GM21723 (cell line): ENCODE results near the gene PCNX1.
"Not testable (repeated sequence)": the region's sequence is repeated elsewhere in the genome, so short reads cannot be mapped to it uniquely, and the experiment has no call there.

Experiments
- ATAC-seq: cut with Tn5 transposase; IDR thresholded peaks from one replicate; pipeline ENCODE4 v1.9.1; 2021; ENCODE audit warnings: mild to moderate bottlenecking, moderate library complexity; ENCODE audit not compliant: unreplicated experiment

Gene PCNX1

DNA sequence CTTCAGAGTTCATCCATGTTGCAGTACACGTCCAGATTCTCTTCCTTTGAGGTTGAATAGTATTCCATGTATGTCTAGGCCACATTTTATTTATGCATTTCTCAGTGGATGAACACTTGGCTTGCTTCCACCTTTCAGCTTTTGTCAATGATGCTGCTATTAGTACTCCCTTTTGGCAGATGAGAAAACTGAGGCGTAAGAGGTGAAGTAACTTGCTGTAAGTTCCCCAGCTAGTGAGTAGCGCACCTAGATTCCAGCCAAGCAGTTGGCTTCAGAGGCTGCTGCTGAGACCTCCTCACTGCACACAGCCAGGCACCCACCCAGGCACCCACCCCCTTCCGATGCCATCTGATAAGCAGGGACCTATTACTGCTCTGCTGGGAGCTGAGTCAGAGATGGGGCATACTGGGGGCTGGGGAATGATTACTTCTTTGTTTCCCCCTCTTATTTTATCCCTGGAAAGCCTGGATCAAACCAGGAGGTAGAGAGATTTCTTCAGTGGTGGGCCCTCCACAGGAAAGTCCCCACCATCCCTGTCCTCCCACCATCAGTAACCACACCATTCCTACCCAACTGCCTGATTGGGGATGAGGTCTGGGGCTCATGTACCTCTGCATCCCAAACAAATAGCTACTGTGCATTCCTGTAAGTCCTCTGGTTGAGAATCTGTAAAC is 234.6 kb downstream of the PCNX1 start:
- ATAC-seq, result no peak

DNA sequence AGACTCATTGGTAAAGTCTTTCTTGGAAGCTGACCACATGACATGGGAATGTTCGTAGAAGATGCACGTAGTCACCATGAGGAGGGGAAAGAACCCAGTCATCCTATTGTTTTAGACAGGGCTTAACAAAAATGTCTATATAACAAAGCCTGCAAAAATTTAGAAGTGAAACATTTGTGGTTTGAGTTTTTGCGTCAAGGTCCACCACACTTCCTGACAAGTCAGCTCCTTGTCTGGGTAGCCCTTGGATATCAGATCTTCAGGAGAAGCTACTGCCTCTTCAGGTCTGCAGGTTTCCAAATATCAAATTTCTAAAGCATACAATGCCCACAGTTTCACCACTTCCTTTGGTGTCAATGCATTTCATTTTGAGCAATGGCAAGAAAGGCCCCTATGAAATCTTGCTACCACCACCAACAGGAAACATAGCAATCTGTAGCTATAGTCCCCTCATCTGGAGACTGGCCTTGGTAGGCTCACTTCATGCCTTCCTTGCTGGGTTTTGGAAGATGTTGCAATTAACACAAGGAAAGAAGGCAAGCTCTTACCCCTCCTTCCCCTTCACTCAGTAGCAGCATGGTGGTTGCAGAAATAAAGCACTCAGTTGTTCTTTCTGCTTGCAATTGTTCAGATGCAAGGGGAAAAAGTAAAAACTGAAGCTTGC is 235.2 kb downstream of the PCNX1 start:
- ATAC-seq, result no peak

DNA sequence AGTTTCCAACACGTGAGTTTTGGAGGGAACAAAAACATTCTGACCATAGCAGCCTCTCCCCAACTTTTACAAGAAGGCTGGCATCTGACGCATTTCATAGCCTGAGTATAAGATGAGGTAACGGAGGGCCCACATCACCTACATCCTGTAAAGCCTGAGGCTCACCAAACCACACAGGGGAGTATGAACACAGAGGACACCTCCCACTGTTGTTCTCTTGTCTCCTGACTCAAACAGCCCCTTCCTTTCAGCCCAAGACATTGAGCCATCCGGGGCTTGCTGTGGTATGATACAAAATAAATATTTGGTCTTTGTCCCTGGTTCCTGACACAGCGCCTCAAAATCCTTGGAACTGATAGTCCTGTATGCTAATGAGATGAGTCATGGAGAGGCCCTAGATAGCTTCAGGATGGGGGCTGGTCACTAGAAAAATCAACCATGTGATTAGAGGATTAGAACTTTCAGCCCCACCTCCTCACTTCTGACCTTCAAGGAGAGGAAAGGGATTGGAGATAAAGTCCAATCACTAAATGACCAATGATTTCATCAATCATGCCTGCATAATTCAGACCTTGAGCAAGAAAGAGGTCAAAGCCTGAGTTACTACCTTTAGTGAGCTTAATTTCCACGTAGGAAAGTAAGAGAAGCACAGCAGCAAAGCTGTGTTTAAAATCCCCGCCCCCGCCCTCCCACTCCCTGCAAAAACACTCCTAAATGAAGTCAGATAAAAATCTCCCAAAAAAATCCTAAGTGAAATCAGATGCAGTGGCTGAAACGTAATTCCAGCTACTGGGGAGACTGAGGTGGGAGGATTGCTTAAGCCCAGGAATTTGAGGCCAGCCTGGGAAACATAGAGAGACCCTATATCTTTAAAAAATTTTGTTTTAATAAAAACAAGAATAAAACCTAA is 236.4 kb downstream of the PCNX1 start:
- no peak for ATAC-seq

DNA sequence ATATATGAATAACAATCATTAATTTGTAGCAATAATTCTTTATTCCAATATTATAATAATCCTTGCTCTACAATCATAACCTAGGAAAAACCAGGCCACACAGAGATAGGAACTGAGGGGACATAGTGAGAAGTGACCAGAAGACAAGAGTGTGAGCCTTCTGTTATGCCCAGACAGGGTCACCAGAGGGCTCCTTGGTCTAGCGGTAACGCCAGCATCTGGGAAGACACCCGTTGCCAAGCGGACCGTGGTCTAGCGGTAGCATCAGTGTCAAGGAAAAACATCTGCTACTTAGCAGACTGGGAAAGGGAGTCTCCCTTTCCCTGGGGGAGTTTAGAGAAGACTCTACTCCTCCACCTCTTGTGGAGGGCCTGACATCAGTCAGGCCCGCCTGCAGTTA is 240.1 kb downstream of the PCNX1 start:
- not testable (repeated sequence) for ATAC-seq

DNA sequence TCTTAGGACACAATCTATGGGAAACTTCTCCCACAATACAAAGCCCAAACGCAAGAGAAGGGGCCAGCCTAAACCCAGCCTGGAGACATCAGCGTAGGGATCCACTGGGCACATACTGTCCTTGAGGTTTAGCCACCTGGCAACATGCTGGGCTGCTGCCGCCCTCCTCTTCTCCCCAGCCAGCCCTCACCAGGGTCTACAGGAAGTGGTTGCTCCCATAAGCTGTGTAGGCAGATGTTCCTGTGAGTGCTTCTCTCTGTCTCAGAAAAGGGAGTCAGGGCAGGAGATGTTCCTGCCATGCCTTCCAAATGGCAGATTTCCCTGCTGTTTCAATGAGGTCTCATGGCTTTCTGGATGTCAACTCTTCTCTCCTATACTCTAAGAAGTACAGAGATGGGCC is 241.4 kb downstream of the PCNX1 start:
- no peak for ATAC-seq

DNA sequence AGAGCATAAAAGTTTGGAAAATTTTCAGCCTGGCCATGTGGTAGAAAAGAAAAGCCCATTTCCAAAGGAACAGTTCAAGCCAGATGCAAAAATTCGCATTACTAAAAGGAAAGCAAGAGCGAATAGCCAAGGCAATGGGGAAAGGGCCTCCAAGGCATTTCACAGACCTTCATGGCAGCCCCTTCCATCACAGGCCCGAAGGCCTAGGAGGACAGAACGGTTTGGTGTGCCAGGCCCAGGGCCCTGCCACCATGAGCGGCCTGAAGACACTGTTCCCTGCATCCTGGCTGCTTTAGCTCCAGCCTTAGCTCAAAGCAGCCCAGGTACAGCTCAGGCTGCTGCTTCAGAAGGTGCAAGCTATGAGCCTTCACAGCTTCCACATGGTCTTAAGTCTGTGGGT is 243.5 kb downstream of the PCNX1 start:
- ATAC-seq, result no peak

DNA sequence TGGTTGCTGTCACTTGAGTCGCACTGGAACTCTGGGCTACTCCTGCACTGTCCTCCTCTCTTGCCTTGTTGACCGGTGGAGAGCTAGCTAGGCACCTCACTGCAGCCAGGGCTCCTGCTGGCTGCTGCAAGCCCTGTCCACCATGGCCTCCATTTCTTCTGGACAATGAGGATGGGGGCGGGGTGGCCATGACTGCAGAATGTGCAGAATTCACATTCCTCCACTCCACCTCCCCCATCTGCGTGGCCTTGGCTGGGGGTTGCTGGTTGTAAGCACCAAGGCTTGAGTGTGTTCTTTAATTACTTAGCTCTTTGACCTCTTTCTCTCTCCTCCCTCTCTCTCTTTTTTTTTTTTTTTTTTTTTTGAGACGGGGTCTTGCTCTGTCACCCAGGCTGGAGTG is 248.5 kb downstream of the PCNX1 start:
- no peak for ATAC-seq

DNA sequence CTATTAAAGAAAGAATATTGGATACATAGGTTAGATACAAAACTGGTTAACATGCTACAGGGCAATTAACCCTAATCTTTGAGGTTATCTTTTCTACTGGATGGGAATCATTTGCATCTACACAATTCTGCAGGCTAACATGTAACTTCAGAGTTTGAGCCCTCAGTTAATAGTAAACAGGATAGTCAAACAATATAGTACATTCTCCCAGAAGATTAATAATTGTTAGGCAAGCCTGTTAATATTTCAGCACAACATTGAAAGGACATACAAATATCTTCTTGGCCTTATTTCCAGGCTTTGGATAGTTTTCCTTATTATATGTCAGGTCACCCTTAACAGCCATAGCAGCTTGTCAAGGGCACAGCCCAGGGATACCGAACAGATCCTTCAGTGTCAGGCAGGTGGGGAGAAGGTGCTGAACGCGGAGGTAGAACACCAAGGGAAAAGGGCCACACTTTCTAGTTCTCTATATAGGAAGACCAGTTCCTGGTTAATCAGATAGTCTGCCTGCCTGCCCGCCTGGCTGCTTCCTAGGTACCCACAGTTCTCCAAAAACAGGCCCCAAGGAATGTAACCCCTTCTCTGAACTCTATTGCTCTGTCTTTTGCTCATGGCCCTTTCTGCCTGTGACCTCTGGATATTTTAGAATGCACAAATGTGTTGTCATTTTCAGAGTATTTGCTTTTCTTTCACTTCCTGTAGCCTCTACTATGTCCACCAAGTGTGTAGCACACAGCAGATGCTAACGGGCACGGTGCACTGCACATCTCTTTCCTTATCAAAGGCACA is 256.0 kb downstream of the PCNX1 start:
- no peak for ATAC-seq

DNA sequence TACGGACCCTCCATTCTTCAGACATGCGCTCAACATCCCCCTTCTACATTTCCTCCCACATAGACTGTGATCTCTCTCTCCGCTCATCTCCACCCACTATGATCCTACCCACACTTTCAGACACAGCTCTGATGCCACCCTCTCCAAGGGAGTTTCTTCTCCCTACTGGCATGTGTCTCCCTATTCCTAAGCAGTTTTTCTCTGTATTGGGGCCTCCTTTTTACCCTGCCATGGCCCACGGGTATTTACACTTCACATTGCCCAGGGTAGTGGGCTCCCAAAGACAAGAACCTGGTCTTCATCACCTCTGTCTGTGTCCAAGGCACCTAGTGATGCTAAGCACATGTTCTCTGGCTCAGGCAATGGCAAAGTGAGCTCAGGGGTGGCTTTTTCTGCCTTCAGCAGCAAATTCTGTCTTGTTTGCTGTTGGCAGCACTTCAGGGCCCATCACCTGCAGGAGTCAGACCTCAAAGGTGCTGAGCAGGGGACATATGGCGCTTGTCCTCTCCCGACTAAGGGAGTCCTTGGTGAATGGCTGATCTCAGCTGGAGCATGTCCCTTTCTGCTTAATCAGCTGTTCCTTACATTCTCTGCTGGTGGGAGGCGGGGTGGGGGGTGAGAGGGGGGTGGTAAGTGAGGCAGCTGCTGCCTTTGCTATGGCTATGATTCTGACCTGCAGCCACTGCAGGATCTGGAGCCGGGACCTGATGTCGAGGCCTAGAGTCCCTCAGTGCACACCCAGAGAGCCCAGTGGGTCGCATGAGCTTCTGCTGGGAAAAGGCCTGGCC is 256.8 kb downstream of the PCNX1 start:
- no peak for ATAC-seq
